SKM-1 treated with dmso at 0.1 percent for 144 hours (cell line): ENCODE measurements around the gene SYNE4.
"Not testable (repeated sequence)": the region's sequence is repeated elsewhere in the genome, so short reads cannot be mapped to it uniquely, and the experiment has no call there.

Experiments used
- DNase-seq: peaks from one replicate; lab custom pipeline; 2025; ENCODE audit not compliant: unreplicated experiment; lab: John Stamatoyannopoulos, UW

SYNE4 gene

DNA sequence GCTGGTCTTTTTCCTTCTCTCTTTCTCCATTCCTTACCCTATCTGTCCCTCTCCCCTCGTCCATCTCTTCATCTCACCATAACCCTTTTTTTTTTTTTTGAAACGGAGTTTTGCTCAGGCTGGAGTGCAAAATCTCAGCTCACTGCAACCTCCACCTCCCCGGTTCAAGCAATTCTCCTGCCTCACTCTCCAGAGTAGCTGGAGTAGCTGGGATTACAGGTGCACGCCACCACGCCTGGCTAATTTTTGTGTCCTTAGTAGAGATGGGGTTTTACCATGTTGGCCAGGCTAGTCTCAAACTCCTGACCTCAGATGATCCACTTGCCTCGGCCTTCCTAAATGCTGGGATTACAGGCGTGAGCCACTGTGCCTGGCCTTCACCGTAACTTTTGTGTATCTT lies 51.2 kb downstream of the SYNE4 start:
- DNase-seq, result not testable (repeated sequence)

DNA sequence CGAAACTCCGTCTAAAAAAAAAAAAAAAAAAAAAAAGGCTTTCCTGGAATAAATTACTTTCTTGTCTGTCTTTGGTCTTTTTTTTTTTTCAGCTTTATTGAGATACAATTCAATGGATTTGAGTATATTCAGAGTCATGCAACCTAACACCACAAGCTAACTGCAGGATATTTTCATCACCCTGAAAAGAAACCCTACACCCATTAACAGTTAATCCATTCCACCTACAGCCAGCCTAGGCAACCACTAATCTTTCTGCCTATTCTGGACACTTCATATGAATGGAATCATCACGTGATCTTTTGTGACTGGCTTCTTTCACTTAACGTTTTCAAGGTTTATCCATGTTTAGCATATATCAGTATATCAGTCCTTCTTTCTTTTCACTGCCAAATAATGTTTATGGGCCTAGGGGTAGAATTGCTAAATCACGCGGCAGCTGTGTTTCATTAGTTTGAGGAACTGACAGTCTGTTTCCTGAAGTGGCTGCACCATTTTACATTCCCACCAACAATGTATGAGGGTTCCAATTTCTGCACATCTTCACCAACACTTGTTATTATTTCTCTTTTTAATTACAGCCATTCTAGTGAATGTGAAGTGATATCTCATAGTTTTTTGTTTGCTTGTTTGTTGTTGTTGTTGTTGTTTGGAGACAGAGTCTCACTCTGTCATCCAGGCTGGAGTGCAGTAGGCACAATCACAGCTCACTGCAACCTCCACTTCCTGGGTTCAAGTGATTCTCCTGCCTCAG lies 52.6 kb downstream of the SYNE4 start:
- DNase-seq, result no peak
